ENCODE results near the gene CARM1.

Gene CARM1

GRCh38 chr19:10919352-10920287, 48.3 kb downstream of the CARM1 start:
- no peak for TF ChIP-seq CTCF (IDR thresholded peaks at IDR 0.05; ENCODE audit: insufficient read depth, low read depth, low read length, missing control alignments)

GRCh38 chr19:10920288-10920655, 48.9 kb downstream of the CARM1 start:
- no peak for DNase-seq (ENCODE audit: low read depth)
- no peak overlapping the region for H3K4me3 ChIP-seq (ENCODE audit: low read length)
- no peak for TF ChIP-seq CTCF (IDR thresholded peaks at IDR 0.05; ENCODE audit: insufficient read depth, low read depth, low read length, missing control alignments)

More at GRCh38 chr19:10919352-10920287, 48.3 kb downstream of the CARM1 start:
- DNase-seq (ENCODE audit: low read depth): no peak
- H3K4me3 ChIP-seq (ENCODE audit: low read length): no peak overlapping the region

- DNase-seq (ENCODE audit: low read depth): no peak
Observed at GRCh38 chr19:10920781-10921180, 49.4 kb downstream of the CARM1 start.

GRCh38 chr19:10921199-10921909, 50.0 kb downstream of the CARM1 start:
- H3K4me3 ChIP-seq (ENCODE audit: low read length): no peak overlapping the region
- DNase-seq (ENCODE audit: low read depth): no peak
- no peak for TF ChIP-seq CTCF (IDR thresholded peaks at IDR 0.05; ENCODE audit: insufficient read depth, low read depth, low read length, missing control alignments)

More at GRCh38 chr19:10920781-10921180, 49.4 kb downstream of the CARM1 start:
- no peak overlapping the region for H3K4me3 ChIP-seq (ENCODE audit: low read length)
- TF ChIP-seq CTCF (IDR thresholded peaks at IDR 0.05; ENCODE audit: insufficient read depth, low read depth, low read length, missing control alignments): no peak

- no peak for DNase-seq (ENCODE audit: low read depth)
- no peak for TF ChIP-seq CTCF (IDR thresholded peaks at IDR 0.05; ENCODE audit: insufficient read depth, low read depth, low read length, missing control alignments)
- no peak overlapping the region for H3K4me3 ChIP-seq (ENCODE audit: low read length)
Observed at GRCh38 chr19:10921910-10922637, 50.7 kb downstream of the CARM1 start.

- H3K4me3 ChIP-seq (ENCODE audit: low read length): no peak overlapping the region
- no peak for TF ChIP-seq CTCF (IDR thresholded peaks at IDR 0.05; ENCODE audit: insufficient read depth, low read depth, low read length, missing control alignments)
- no peak for DNase-seq (ENCODE audit: low read depth)
Observed at GRCh38 chr19:10922638-10923014, 51.3 kb downstream of the CARM1 start.

All from epithelial cell of esophagus (primary cell).